HEK293 (cell line): ENCODE results near the gene SMIM7.

Source experiments
- REST ChIP-seq: fragments of 450-650 bp; formaldehyde crosslinking; IDR thresholded peaks from 2 replicates; pipeline ENCODE4 v1.5.1; 2016; ENCODE audit warnings: missing biosample characterization, missing genetic modification characterization
- YY2 ChIP-seq: fragments of 450-650 bp; formaldehyde crosslinking; IDR thresholded peaks from 2 replicates; pipeline ENCODE4 v1.5.1; 2016; ENCODE audit warnings: missing biosample characterization, missing genetic modification characterization
- ZNF184 ChIP-seq: fragments of 450-650 bp; IDR thresholded peaks from 2 replicates; pipeline ENCODE4 v1.5.1; 2018; ENCODE audit warnings: missing biosample characterization, mild to moderate bottlenecking, missing genetic modification characterization
- ZNF274 ChIP-seq, 2 experiments: fragments of 200-500 bp in 1 of 2; fragments of 450-650 bp in 1 of 2; sonication (Bioruptor generic) in 1 of 2; formaldehyde crosslinking in 1 of 2; IDR thresholded peaks; 2 replicates each; pipeline versions ENCODE4 v1.5.1 to v1.6.1; 2014 to 2016; ENCODE audit warnings: borderline replicate concordance in 1 of 2, inconsistent platforms in 1 of 2, low read length in 1 of 2, missing biosample characterization in 1 of 2, missing genetic modification characterization in 1 of 2
- ZNF571 ChIP-seq: fragments of 450-650 bp; formaldehyde crosslinking; IDR thresholded peaks from 2 replicates; pipeline ENCODE4 v1.5.0; 2017; ENCODE audit warnings: missing biosample characterization, missing genetic modification characterization

- TF ChIP-seq ZNF184 (tag by site-specific recombination) (no peak), REST (tag by site-specific recombination) (no peak), ZNF274 (IDR thresholded peaks at IDR 0.05; ENCODE audit: low read length) (no peak), ZNF274 (tag by site-specific recombination; IDR thresholded peaks at IDR 0.05; ENCODE audit: borderline replicate concordance) (no peak), ZNF571 (tag by site-specific recombination) (no peak), YY2 (no peak)
These were observed 54.4 kb downstream of the SMIM7 start for GRCh38 chr19:16605553-16605994.
